Astrocyte of the hippocampus (primary cell): Measurements from ENCODE around the gene CLIC3.

ENCODE experiments used
- DNase-seq: peaks from one replicate; pipeline ENCODE4 v3.0.0; 2011; ENCODE audit warnings: low read depth, low spot score

The CLIC3 gene

DNA sequence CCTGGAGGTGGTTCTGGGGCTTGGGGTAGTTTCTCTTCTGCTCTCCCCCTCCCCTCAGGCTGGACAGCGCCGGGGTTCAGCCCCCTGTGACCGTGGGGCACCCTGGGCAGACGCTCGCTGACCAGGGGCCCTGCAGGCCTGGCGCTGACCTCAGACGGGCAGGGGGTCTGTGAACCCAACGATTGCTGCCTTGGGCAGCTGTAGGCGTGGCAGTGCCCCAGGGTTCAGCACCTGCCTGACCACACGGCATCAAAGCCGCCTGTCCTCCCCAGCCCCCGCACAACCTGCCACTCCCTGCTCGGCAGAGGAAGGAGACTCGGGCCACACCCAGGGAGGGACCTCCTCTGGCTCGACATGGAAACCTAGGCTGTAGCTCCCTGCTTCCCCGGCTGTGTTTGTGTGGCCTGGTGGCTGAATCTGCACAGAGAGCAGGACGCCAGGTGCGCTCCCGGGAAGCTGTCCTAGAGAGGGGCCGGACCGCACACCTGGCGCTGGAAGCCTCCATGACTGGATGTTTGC, 32.1 kb downstream of the CLIC3 start:
- no peak for DNase-seq

DNA sequence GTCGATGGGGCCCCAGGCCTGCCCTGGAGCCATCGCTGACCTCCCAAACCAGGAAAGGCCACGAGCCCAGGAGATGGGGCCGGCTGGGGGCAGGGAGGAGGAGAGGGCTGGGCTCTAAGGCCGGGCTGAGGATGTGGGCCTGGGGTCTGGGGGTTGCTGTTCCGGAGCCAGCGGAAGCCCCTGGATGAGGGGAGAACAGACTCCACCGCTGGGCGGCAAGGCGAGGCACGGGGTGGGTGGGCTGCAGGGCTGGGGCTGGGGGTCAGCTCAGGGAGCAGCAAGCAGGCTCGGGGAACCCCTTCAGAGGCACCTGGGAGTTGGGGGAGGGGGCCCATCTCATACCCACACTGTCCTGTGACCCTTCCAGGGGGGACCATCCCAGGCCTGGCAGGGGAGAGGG, 32.6 kb downstream of the CLIC3 start:
- no peak for DNase-seq

DNA sequence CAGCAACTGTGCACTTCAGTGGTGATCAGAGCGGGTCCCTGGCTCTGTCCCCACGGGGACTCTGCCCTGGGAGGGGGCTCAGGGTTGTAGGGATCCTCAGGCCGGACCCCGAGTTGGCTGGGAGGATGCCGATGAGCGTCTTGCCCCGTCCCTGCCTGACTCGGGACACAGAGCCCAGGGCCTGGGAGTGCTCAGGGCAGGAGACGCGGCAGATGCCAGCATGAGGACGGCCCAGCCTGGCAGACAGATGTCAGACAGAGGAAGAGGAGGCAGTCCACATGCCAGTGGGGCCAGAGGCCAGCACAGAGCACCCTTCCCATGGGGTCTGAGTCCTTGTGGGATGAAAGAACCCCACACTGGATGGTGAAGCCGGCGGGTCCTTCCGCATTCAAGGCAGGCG, 33.0 kb downstream of the CLIC3 start:
- no peak for DNase-seq

DNA sequence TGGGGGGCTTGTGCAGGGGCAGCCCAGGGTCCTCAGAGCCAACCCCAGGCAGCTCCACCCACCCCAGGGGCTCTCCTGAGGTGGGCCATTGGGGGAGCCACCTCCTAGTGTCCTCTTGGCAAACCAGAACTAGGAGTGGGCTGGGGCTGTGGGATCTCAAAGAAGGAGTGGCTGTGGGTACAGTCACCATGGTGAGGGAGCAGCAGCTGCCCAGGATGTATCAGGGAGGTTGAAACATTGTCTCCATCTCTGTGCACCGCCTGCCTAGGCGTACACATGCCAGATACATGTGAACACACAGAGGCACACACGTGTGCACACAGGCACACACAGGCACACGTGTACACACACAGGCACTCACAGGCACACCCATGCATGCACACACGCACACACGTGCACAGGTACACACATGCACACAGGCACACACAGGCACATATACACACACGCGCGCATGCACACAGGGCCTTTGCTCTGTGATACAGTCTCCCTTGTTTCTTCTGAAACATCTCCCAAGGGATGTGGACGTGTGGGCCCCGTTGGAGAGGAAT, 33.6 kb downstream of the CLIC3 start:
- DNase-seq = no peak

DNA sequence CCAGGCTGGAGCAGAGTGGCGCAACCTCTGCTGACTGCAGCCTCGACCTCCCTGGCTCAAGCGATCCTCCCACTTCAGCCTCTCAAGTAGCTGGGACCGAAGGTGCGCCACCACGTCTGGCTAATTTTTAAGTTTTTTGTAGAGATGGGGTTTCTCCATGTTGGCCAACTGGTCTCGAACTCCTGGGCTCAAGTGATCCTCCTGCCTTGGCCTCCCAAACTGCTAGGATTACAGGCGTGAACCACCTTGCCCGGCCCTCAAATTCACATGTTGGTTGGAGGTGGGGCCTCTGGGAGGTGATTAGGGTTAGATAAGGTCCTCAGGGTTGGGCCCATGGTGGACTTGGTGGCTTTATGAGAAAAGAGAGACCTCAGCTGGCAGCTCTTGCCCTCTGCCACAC, 34.2 kb downstream of the CLIC3 start:
- no peak for DNase-seq

DNA sequence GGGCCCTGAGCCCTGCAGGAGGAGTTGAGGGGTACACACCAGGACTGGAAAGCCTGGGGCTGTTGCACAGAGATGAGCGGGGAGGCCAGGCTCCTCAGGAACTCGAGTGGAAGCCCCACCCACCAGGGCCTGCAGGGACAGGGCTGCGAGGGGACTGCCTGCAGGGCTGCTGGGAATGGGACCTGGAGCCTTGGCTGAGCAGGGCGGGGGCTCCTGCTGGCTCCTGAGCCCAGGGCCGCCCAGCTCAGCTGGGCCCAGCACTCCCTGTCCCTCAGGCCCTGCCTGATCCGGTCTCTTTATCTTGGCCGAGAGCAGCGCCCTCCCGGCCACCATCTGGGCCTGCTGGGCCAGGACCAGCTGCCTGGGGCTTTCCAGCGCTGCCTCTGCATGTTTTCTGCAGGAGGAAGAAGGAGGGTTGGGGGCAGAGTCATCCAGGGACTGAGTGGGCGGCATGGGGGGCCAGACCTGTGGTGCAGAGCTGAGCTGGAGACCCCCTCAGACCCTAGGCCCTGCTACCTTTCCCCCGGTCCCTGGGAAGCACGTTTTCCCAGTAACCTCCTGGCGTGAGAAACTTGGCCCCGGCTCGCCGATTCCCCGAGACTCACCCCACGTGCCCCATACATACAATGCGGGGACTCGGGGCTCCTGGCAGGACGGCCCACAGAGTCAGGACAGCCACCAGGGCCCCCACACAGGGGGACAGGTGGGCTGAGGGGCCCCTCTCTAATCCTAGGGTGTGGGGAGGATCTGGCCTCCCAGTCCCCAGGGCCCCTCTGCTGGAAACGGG, 34.9 kb downstream of the CLIC3 start:
- no peak for DNase-seq

DNA sequence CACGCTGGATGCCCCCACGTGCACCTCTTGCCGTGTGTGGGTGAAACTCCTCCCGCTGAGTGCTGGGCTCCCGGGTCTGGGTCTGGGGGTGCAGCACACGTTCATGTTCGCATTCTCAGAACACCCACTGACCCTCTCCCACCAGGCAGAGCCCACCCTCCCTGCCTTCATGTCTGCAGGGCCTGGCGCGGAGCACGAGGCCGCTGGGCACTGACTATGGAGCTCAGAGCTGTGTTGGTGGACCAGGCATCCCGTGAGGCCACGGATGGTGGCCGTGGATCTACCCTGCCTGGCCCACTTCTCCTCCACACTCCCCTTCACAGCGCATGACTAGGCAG, 35.5 kb downstream of the CLIC3 start:
- no peak for DNase-seq

DNA sequence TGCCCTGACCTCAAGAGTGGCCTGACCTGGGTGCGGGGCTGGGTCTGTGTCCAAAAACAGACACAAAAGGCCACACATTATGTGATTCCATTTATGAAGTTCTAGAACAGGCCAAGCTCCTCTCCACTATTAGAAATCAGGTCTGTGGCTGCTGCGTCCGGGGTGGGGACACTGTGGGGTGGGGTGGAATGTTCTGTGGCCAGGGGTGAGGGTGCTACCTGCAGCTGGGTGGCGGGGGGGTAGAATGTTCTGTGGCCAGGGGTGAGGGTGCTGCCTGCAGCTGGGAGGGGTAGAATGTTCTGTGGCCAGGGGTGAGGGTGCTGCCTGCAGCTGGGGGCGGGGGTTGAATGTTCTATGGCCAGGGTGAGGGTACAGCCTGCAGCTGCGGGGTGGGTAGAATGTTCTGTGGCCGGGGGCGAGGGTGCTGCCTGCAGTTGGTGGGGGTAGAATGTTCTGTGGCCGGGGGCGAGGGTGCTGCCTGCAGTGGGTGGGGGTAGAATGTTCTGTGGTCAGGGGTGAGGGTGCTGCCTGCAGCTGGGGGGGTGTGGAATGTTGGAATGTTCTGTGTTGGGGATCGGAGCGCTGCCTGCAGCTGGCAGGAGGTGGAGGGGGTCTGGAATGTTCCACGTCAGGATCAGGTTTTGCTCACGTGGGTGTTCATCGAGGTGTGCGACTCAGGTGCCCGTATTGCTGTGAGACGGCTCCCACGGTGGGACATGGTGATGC, 36.0 kb downstream of the CLIC3 start:
- peak; percentile 56 for DNase-seq

DNA sequence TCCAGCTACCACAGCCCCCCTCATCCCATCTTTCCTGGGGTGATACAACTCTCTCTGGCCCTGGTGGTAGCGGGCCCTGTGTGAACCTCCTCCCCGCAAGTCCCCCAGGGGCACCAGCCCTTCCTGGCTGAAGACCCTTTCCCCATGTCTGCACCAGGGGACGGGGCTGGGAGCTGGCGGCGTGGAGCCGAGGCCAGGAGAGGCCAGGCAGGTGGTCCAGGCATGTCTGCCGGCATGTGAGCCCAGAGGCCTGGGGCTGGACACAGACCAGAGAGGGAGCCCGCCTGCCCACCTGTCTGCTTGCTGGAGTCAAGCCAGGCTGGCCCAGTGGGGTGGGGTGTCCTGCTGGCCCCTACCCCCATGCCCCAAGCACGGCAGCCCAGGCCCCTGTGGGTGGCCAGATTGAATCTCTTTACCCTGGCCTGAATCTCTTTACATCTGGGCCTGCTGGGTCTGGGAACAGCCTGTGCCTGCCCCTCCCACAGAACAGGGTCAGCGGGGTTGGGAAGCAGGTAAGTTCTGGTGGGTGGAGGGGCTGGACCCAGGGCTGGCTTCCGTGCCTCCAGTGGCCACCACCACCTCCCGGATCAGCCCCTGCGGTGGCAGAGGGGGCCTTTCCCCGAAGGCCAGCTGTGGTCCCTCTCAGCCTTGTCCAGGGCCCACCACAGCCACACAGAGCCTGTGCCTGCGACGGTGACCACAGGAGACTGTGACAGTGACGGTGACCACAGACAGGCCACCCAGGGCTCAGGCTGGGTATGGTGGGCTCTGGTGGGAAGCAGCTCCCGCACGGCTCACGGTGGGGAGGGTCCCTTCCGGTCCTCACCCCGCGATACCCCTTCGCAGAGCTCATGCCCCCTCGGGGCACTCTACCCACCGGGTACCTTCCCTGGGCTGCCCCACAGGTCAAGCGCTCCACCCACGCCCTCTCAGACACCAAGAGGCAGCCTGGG, 37.2 kb downstream of the CLIC3 start:
- no peak for DNase-seq

DNA sequence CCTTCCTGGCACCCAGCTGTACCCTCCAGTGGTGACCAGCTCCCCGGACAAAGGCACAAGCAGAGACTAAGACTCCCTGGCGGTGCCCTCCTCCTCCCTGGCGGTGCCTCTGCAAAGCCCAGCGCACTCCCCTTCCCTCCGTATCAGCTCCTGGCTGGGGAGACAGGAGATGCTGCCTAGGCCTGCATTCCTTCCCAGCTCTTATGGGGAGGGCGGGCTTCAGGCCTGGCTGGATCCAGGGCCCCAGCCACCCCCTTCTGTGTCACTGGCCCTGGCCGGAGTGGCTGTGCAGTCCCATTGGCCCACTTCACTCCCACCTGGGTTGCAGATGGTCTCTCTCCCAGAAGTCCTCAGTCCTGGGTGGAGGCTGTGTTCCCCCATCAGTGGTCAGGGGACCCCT, 37.9 kb downstream of the CLIC3 start:
- no peak for DNase-seq

DNA sequence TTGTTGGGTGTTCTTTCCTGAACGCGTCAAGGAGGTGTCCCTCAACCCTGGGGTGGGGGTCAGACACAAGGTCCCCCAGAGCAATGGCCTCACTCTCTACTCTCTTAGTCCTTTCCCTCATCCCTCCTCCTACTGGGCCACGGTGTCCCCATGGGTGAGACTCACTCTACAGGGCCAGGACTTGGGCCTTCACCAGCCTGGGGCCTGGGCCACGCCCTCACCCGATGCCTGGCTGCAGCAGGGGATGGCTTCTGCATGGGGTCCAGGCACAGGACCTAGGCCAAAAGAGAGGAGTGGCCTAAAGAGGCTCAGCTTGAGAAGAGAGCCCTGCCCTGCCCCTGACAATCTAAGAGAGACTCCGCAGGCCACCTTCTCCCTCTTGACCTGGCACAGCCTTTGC, 38.5 kb downstream of the CLIC3 start:
- DNase-seq = no peak

DNA sequence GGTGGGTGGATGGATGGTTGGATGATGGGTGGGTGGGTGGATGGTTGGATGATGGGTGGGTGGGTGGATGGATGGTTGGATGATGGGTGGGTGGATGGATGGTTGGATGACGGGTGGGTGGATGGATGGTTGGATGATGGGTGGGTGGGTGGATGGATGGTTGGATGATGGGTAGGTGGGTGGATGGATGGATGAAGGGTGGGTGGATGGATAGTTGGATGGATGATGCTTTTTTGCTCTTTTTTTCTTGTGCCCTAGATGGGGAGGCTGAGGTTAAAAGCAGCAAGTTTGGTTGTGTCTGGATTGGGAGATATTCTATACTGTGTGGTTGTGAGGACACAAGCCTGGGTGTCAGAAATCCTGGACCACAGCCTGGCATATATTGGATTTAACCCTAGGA, 38.9 kb downstream of the CLIC3 start:
- no peak for DNase-seq

DNA sequence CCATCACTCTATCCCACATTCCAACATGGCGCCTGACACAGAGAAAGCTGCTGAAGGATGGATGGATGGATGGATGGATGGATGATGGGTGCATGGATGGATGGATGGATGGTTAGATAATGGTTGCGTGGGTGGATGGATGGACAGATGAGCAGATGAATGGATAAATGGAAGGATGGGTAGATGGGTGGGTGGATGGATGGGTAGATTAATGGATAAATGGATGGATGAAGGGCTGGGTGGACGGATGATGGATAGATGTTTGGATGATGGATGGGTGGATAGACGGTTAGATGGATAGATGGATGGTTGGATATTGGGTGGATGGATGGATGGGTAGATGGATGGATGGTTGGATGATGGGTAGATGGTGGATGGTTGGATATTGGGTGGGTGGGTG, 39.8 kb downstream of the CLIC3 start:
- DNase-seq = no peak

DNA sequence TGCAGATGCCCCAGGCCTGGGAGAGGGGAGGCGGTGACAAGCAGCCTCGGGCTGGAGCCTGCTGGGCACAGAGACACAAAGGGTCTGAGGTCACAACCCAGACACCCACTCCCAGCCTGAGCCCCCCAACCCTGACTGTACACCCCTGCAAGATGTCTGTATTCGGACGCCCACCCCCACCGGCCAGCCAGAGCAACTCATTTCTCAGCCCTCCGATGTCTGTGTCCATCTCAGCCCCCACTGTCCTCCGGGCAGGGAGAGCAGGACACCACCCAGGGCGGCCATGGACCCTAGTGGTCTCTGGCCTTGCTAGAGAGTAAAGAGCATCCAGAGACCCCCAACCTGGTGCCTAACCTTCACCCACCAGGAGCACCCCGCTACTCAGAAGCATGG, 40.4 kb downstream of the CLIC3 start:
- DNase-seq = no peak

DNA sequence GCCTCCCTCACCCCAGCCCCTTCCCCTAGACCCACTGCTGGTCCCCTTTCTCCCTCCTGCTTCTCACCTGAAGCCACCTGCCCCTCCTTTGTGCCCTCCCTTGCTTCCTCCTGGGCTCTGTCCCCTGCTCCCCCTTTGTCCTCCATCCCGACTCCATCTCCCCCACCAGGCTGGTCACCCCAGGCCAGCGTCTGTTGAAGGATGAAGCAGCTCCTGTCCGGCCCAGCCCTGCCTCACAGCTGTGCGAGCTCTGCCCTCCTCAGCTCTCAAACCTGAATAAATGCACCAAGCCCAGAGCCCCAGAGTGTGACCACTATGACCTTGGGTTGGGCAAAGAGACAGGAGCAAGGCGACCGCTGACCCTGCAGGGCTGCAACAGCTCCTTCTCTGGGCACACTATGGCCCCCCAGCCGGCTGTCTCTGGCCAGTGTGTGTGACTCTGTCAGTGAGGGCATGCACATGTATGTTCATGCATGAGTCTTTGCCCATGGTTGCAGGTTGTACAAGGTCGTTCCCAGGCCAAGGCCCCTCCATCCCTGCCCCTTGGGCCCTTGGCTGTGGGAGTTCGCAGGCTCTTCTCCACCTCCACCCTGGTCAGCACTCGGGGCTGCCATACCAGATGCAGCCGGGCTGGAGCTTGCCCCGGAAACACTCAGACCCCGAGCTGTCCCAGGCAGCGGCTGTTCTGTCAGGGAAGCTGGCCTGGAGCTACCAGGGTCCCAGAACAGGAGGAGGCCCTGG, 41.0 kb downstream of the CLIC3 start:
- DNase-seq = no peak

DNA sequence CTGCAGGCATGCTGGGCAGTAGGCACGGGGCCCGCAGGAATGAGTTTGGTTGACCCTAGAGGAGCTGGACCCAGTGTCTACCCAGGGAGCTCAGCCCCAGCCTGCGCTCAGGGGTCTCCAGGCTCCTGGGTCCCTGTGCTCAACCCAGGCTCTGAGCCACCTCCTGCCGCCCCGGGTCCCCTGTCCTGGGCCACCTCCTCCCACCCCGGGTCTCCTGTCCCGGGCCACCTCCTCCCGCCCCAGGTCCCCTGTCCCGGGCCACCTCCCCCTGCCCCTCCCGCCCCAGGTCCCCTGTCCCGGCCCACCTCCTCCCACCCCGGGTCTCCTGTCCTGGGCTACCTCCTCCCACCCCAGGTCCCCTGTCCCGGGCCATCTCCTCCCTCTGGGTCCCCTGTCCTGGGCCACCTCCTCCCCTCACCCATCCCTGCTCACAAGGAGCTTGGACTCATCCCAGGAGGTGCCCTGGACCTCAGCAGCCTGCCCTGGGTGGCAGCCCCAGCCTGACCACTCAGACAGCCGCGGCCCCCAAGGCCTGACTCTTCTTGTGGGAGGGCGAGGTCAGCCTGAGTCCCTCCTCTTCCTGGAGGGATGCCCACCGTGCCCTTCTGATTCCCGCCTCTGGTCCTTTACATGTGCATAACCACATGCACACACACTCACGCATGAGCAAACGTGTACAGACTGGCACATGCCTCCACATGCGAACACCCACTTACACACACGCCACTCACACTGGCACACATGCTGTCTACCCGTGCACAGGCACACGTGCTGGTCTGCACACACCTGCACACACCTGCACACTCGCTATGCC, 41.9 kb downstream of the CLIC3 start:
- DNase-seq = no peak

DNA sequence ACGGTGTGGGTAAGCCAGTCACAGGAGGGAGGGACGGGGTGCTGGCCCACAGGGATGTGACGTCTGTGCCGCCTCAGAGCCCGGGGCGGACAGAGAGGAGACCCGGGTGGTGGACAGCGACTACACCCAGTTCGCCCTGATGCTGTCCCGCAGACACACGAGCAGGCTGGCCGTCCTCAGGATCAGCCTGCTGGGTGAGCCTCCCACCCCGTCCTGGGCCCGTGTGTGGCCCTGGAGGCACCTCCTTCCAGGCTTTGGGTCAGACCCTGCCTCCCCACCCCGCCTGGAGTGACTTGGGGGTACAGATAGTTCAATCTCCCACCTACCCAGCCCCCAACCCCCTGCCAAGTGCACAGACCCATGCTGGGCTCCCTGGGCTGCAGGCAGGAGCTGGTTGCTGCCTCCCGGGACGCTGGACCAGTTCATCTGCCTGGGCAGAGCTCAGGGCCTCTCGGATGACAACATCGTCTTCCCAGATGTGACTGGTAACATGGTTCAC, 42.5 kb downstream of the CLIC3 start:
- no peak for DNase-seq

DNA sequence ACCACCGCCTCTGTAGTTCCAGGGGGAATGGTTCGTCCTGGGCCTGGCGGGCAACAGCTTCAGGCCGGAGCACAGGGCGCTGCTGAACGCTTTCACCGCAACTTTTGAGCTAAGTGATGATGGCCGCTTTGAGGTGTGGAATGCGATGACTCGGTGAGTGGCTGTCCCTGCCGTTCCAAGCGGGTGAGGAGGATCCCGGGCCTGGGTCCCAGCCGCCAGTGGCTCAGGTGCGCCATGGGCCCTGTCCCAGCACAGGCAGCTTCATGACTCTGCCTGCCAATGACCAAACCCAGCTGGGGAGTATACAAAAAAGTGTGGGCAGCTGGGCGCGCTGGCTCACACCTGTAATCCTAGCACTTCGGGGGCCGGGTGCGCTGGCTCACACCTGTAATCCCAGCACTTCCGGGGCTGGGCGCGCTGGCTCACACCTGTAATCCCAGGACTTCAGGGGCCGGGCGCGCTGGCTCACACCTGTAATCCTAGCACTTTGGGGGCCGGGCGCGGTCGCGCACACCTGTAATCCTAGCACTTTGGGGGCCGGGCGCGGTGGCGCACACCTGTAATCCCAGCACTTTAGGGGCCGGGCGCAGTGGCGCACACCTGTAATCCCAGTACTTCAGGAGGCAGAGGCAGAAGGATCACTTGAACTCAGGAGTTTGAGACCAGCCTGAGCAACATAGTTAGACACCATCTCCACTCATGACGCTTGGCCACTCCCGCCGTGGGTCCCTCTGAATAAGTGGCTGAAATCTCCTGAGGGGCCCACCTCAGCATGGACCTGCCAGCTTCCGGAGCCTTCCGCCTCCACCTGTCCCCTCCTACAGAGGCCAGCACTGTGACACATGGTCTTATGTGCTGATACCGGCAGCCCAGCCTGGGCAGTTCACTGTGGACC, 43.2 kb downstream of the CLIC3 start:
- no peak for DNase-seq

DNA sequence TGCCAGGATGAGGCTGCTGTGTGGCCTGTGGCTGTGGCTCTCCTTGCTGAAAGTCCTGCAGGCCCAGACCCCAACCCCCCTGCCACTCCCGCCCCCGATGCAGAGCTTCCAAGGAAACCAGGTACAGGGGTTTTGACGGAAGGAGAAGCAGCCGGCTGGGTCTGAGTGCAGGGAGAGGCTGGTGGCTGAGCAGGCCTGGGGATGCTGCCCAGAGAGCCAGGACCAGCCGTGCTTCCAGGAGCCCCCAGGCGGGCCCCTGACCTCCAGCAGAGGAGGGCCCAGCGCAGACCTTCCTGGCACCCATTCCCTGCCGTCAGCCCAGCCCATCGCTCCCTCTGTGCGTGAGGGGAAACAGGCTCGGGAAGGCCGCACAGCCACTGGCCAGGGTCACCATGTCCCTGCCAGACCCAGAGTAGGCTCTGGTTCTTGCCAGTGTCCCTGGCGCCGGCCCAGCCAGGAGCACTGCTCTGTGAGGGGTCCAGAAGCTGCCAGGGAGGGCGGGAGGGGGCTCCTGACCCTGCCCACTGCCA, 44.0 kb downstream of the CLIC3 start:
- DNase-seq = no peak
